Breast epithelium (tissue), 4 donors: ENCODE results near the gene AMOTL1. TPM values are rescaled to one million over a fixed set of nuclear protein-coding genes. Genes with fewer than 3 reads are reported as not detected.
"Not testable (repeated sequence)": the region's sequence is repeated elsewhere in the genome, so short reads cannot be mapped to it uniquely, and the experiment has no call there.

Experiments used
- DNase-seq, 2 donors: peaks; one replicate each; pipeline ENCODE4 v3.0.0-alpha.2; 2019; ENCODE audit warnings: low spot score in 2 of 2
- H3K27ac ChIP-seq, 2 donors: fragments of 200-600 bp; sonication (generic) in 1 of 2; one replicate each; pipeline ENCODE4 v1.5.1; 2016 to 2019; ENCODE audit warnings: mild to moderate bottlenecking in 1 of 2
- H3K27me3 ChIP-seq, 2 donors: fragments of 200-600 bp; sonication (generic) in 1 of 2; one replicate each; pipeline versions ENCODE4 v1.5.1 to v1.6.0; 2017 to 2019; ENCODE audit warnings: control low read depth in 1 of 2, mild to moderate bottlenecking in 1 of 2
- H3K36me3 ChIP-seq: fragments of 200-600 bp; one replicate; pipeline ENCODE4 v1.5.1; 2019
- H3K4me1 ChIP-seq, 2 donors: fragments of 200-600 bp; sonication (generic); one replicate each; pipeline ENCODE4 v1.5.1; 2016 to 2019; ENCODE audit warnings: control low read depth in 1 of 2
- H3K4me3 ChIP-seq, 3 donors: fragments of 200-600 bp; sonication (generic); 1 replicate in 2 of 3; 2 replicates in 1 of 3; pipeline ENCODE4 v1.5.1; 2016 to 2019; ENCODE audit warnings: mild to moderate bottlenecking in 3 of 3, moderate library complexity in 2 of 3
- H3K9me3 ChIP-seq, 2 donors: fragments of 200-600 bp; sonication (generic) in 1 of 2; one replicate each; pipeline ENCODE4 v1.5.1; 2016 to 2019; ENCODE audit warnings: control low read depth in 1 of 2
- POLR2A ChIP-seq: fragments of 450-650 bp; IDR thresholded peaks from one replicate; pipeline ENCODE4 v1.6.1; 2016; ENCODE audit warnings: antibody characterized with exemption, mild to moderate bottlenecking, moderate library complexity
- POLR2AphosphoS5 ChIP-seq, 3 donors: sonication (generic); formaldehyde crosslinking; IDR thresholded peaks; one replicate each; pipeline ENCODE4 v1.6.1; 2017; ENCODE audit warnings: antibody characterized with exemption in 3 of 3
- intact Hi-C: fragments of 100-400 bp; cut with DNase I; formaldehyde crosslinking; loops from one replicate; pipeline ENCODE4 v1.15.1; 2023; ENCODE audit warnings: low total_unique reads
- total RNA-seq, 3 donors: library from RNA; depleted of rRNA; stranded (reverse); fragments of >200 nt; gene quantifications; one replicate each; pipeline ENCODE4 v1.1.0, GENCODE V29; 2016
- TF ChIP-seq, protein P1 (sequence below), 3 donors: fragments of 450-650 bp; IDR thresholded peaks; one replicate each; pipeline ENCODE4 v1.5.1; 2016 to 2017; ENCODE audit warnings: antibody characterized with exemption in 3 of 3, mild to moderate bottlenecking in 3 of 3, moderate library complexity in 3 of 3

Gene AMOTL1
- total RNA-seq, 3 donors from 2014 or later, result 35.5 to 41.4 (median 39.0) TPM

- intact Hi-C loops, result no loop called here
- no peaks in the 10 kb centered on the region for H3K27me3 ChIP-seq
- no peaks in the 10 kb centered on the region for H3K9me3 ChIP-seq
- no peak for DNase-seq
- H3K4me1 ChIP-seq, result no peaks in the 10 kb centered on the region
- TF ChIP-seq, protein P1, sequence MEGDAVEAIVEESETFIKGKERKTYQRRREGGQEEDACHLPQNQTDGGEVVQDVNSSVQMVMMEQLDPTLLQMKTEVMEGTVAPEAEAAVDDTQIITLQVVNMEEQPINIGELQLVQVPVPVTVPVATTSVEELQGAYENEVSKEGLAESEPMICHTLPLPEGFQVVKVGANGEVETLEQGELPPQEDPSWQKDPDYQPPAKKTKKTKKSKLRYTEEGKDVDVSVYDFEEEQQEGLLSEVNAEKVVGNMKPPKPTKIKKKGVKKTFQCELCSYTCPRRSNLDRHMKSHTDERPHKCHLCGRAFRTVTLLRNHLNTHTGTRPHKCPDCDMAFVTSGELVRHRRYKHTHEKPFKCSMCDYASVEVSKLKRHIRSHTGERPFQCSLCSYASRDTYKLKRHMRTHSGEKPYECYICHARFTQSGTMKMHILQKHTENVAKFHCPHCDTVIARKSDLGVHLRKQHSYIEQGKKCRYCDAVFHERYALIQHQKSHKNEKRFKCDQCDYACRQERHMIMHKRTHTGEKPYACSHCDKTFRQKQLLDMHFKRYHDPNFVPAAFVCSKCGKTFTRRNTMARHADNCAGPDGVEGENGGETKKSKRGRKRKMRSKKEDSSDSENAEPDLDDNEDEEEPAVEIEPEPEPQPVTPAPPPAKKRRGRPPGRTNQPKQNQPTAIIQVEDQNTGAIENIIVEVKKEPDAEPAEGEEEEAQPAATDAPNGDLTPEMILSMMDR (IDR thresholded peaks at IDR 0.05), result no peak
- no peak for TF ChIP-seq POLR2AphosphoS5 (IDR thresholded peaks at IDR 0.05)
- TF ChIP-seq POLR2A, result no peak
- H3K36me3 ChIP-seq, result no peaks in the 10 kb centered on the region
- H3K27ac ChIP-seq, result no peak overlapping the region
- no peak overlapping the region for H3K4me3 ChIP-seq
These were observed 35.3 kb downstream of the AMOTL1 start for GRCh38 chr11:94803491-94803890.

DNA sequence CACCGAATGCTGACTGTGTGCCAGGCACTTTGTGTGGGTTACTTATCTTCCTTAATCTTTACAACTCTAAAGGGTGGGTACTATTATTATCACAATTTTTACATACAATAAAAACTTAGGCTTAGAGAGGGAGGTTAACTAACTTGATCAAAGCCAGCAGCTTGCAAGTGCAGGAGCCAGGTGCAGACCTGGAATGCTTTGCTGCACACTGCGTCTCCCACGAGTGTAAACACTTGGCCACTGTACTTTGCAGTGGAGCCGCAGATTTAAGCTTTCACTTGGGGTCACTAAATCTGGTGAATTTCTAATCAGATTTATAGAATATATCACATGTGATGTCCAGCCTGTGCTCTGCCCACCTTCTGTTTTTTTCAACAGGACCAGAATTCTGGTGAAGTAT, 36.7 kb downstream of the AMOTL1 start:
- TF ChIP-seq, protein P1 (IDR thresholded peaks at IDR 0.05), result no peak
- TF ChIP-seq POLR2AphosphoS5 (IDR thresholded peaks at IDR 0.05) (no peak), POLR2A (no peak)
- Histone ChIP-seq H3K27me3 (no peaks in the 10 kb centered on the region), H3K4me1 (no peaks in the 10 kb centered on the region), H3K36me3 (no peaks in the 10 kb centered on the region), H3K9me3 (no peaks in the 10 kb centered on the region), H3K4me3 (no peak overlapping the region), H3K27ac (no peak overlapping the region)
- no peak for DNase-seq
- intact Hi-C loops, result no loop called here

DNA sequence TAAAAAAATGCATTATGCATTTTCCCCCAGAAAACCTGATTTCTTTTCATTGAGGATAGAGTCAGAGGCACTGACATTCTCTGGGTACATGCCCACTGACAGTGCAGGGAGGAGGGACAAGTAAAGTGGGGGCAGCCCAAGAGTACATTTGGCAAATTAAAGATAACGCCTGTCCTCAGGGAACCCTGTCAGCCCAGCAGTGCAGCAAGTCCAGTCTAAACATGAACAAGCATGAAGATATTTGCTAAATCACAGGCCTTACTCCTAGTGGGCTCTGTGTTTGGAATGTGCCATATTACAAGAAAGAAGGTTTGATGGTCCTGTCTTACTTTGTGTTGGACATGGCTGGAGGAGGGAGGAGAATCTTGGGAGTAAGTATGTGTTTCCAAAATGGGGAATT, 37.9 kb downstream of the AMOTL1 start:
- Histone ChIP-seq H3K27ac (peak overlapping the region in 1 of 2 donors; percentile 13), H3K36me3 (no peaks in the 10 kb centered on the region), H3K4me3 (no peak overlapping the region), H3K9me3 (no peaks in the 10 kb centered on the region), H3K4me1 (no peaks in the 10 kb centered on the region), H3K27me3 (no peaks in the 10 kb centered on the region)
- no peak for TF ChIP-seq POLR2A
- TF ChIP-seq, protein P1 (IDR thresholded peaks at IDR 0.05), result no peak
- no peak for TF ChIP-seq POLR2AphosphoS5 (IDR thresholded peaks at IDR 0.05)
- no peak for DNase-seq
- intact Hi-C loops, result no loop called here

DNA sequence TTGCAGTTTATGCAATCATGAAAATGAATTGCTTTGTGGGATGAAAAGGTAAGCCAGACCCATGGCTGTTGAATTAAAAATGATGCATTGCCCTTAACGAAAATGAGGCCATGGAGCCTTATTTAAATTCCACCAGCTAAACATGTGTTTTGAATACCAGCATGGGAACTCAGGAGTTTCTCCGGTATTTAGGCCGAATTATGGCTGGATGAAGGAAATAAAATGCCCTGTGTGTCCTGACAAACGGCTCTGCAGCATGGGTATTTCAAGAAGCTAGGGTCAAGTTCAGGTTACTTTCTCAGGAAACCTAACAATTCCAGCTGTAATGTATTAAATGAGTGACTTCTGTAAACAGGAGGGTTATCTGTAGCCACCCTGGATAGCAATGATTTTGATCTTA, 38.3 kb downstream of the AMOTL1 start:
- no peak for TF ChIP-seq POLR2AphosphoS5 (IDR thresholded peaks at IDR 0.05)
- TF ChIP-seq POLR2A, result no peak
- TF ChIP-seq, protein P1 (IDR thresholded peaks at IDR 0.05), result no peak
- Histone ChIP-seq H3K27me3 (no peaks in the 10 kb centered on the region), H3K36me3 (no peaks in the 10 kb centered on the region), H3K9me3 (no peaks in the 10 kb centered on the region), H3K27ac (peak overlapping the region in 1 of 2 donors; percentile 13), H3K4me1 (no peaks in the 10 kb centered on the region), H3K4me3 (no peak overlapping the region)
- intact Hi-C loops, result no loop called here
- DNase-seq, result no peak

DNA sequence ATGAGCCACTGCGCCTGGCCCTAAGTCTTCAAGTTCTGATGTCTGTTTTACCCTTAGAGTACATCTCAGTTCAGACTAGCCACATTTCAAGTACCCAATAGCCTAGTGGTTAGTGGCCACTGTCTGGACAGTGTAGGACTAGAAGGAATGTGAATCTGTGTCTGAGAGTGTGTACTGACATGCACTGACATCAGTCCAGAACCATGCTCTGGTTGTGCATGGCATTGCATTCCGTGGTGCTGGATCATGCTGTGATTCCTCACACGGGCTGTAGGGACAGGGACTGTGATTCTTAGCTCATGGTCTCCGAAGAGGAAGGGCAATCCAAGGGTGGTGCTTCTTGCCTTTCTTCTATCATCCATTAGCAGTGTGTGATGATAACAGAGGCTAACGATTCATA, 41.1 kb downstream of the AMOTL1 start:
- no peak overlapping the region for H3K4me3 ChIP-seq
- no peak for TF ChIP-seq POLR2AphosphoS5 (IDR thresholded peaks at IDR 0.05)
- TF ChIP-seq, protein P1 (IDR thresholded peaks at IDR 0.05), result no peak
- no peak for TF ChIP-seq POLR2A
- no peaks in the 10 kb centered on the region for H3K4me1 ChIP-seq
- DNase-seq, result no peak
- H3K27ac ChIP-seq, result no peak overlapping the region
- intact Hi-C loops, result no loop called here
- no peaks in the 10 kb centered on the region for H3K9me3 ChIP-seq
- H3K36me3 ChIP-seq, result no peaks in the 10 kb centered on the region
- no peaks in the 10 kb centered on the region for H3K27me3 ChIP-seq

GRCh38 chr11:94812724-94813720, 44.9 kb downstream of the AMOTL1 start:
- H3K4me1 ChIP-seq, H3K4me3 ChIP-seq, H3K36me3 ChIP-seq, DNase-seq, intact Hi-C loops, H3K9me3 ChIP-seq, H3K27me3 ChIP-seq: not testable (repeated sequence)
- peak overlapping the region; percentile 16 to 20 for H3K27ac ChIP-seq
